Tibial nerve (tissue), 4 donors: ENCODE data around the gene RASA3.

Experiments used
- CTCF ChIP-seq, 5 experiments: fragments of 200-600 bp in 3 of 5; fragments of 450-650 bp in 2 of 5; sonication (generic) in 3 of 5; IDR thresholded peaks; one replicate each; pipeline ENCODE4 v1.5.1; 2016 to 2019; ENCODE audit warnings: antibody characterized with exemption in 5 of 5, mild to moderate bottlenecking in 3 of 5, moderate library complexity in 2 of 5
- EP300 ChIP-seq, 2 donors: sonication (generic); formaldehyde crosslinking; IDR thresholded peaks; one replicate each; pipeline ENCODE4 v1.6.1; 2017; ENCODE audit warnings: antibody characterized with exemption in 2 of 2, mild to moderate bottlenecking in 1 of 2
- POLR2A ChIP-seq, 2 donors: fragments of 450-650 bp; IDR thresholded peaks; one replicate each; pipeline ENCODE4 v1.6.1; 2017; ENCODE audit warnings: antibody characterized with exemption in 2 of 2, mild to moderate bottlenecking in 2 of 2, moderate library complexity in 2 of 2

- TF ChIP-seq CTCF (IDR thresholded peaks at IDR 0.05) (no peak), EP300 (IDR thresholded peaks at IDR 0.05) (no peak), POLR2A (IDR thresholded peaks at IDR 0.05) (no peak)
Measured at GRCh38 chr13:114005206-114005724, 127.2 kb downstream of the RASA3 start.
